SK-N-MC (cell line): ENCODE measurements around the gene DVL3.
A peak's percentile ranks its signal among the peaks of the same experiment; 100 is the strongest.
"Not testable (repeated sequence)": the region's sequence is repeated elsewhere in the genome, so short reads cannot be mapped to it uniquely, and the experiment has no call there.

Source experiments
- DNase-seq: peaks from one replicate; pipeline ENCODE4 v3.0.0-alpha.2; 2011; ENCODE audit warnings: low read depth, low spot score
- H3K27ac ChIP-seq: fragments of 200-600 bp; sonication (generic); 2 replicates; pipeline ENCODE4 v1.5.1; 2016; ENCODE audit warnings: mixed run types
- H3K36me3 ChIP-seq: fragments of 200-600 bp; sonication (generic); 2 replicates; pipeline ENCODE4 v1.6.1; 2017; ENCODE audit warnings: antibody characterized with exemption, low read length, mixed read lengths; ENCODE audit not compliant: insufficient read depth
- H3K4me3 ChIP-seq: fragments of 200-600 bp; sonication (generic); 2 replicates; pipeline ENCODE4 v1.5.1; 2016
- H3K9ac ChIP-seq: fragments of 200-600 bp; sonication (generic); 2 replicates; pipeline ENCODE4 v1.8.0; 2017; ENCODE audit warnings: mixed run types, mixed read lengths; ENCODE audit not compliant: insufficient read length
- H3K9me3 ChIP-seq: fragments of 200-600 bp; sonication (generic); 2 replicates; pipeline ENCODE4 v1.6.1; 2017; ENCODE audit warnings: low read depth, mild to moderate bottlenecking, antibody characterized with exemption, low read length, moderate library complexity, mixed read lengths
- EZH2 ChIP-seq: fragments of 200-600 bp; sonication (generic); IDR thresholded peaks from one replicate; pipeline ENCODE4 v1.6.1; 2017; ENCODE audit warnings: antibody characterized with exemption
- FOXP2 ChIP-seq: optimal IDR thresholded peaks from 2 replicates; pipeline ENCODE3; 2011; ENCODE audit warnings: mild to moderate bottlenecking, moderate library complexity; ENCODE audit not compliant: insufficient read depth; ENCODE audit errors: extremely low read length, control extremely low read depth
- POLR2AphosphoS5 ChIP-seq: IDR thresholded peaks from 2 replicates; pipeline ENCODE4 v1.6.1; 2012; ENCODE audit warnings: mild to moderate bottlenecking, low read depth, low read length, borderline replicate concordance

Gene DVL3

GRCh38 chr3:184154885-184155643, at the start of gene DVL3:
DVL3 (plus strand) TSS chr3:184155377; CDS start chr3:184155636, 259 bp downstream.
- DNase-seq = no peak
- H3K9ac ChIP-seq = peak within 1 kb of the TSS; percentile 95
- no peaks in the 10 kb centered on the region for H3K9me3 ChIP-seq
- H3K36me3 ChIP-seq = 0 out of 2 replicates have a peak, but pooled peaks cover 3% of the 10 kb centered on the region
- peak within 1 kb of the TSS; percentile 67 for H3K27ac ChIP-seq
- H3K4me3 ChIP-seq = peak within 1 kb of the TSS; percentile 100
- TF ChIP-seq EZH2 = no peak
- TF ChIP-seq POLR2AphosphoS5 = peak; percentile 49; the same call in 1 of the 2 replicates
- TF ChIP-seq FOXP2 = no peak

DNA sequence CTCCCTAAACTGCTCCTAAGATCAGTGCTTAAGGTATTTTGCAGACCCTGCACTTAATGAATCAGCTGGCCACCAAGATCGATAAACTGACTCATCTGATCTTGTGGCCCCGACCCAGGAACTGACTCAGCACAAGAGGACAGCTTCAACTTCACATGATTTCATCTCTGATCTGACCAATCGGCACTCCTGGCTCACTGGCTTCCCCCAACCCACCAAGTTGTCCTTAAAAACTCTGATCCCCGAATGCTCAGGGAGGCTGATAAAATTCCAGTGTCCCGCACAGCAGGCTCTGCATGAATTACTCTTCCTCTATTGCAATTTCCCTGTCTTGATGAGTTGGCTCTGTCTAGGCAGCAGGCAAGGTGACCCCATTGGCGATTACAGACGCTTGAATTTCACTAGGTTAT, 44.9 kb upstream of the DVL3 start:
- H3K4me3 ChIP-seq = 0 out of 2 replicates have a peak overlapping the region, but pooled peaks have one; percentile 4
- H3K27ac ChIP-seq = no peak overlapping the region
- no peaks in the 10 kb centered on the region for H3K36me3 ChIP-seq
- TF ChIP-seq POLR2AphosphoS5 = no peak
- TF ChIP-seq FOXP2 = no peak
- TF ChIP-seq EZH2 = no peak
- no peak for DNase-seq
- H3K9ac ChIP-seq = no peak overlapping the region
- no peaks in the 10 kb centered on the region for H3K9me3 ChIP-seq

DNA sequence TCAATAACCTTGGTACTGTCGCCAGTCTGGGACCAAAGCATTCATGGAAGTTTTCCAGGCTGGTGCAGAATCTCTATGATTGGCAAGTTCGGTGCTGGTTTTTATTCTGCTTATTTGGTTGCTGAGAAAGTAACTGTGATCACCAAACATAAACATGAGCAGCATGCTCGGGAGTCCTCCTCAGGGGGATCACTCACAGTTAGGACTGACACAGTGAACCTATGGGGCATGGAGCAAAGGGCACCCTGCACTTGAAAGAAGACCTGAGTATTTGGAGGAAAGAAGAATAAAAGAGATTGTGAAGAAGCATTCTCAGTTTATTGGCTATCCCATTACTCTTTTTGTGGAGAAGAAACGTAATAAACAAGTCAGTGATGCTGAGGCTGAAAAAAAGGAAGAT, 39.2 kb upstream of the DVL3 start:
- Histone ChIP-seq H3K9ac (no peak overlapping the region), H3K36me3 (no peaks in the 10 kb centered on the region), H3K27ac (no peak overlapping the region), H3K4me3 (no peak overlapping the region), H3K9me3 (no peaks in the 10 kb centered on the region)
- TF ChIP-seq EZH2 = no peak
- no peak for TF ChIP-seq POLR2AphosphoS5
- no peak for TF ChIP-seq FOXP2
- DNase-seq = no peak

DNA sequence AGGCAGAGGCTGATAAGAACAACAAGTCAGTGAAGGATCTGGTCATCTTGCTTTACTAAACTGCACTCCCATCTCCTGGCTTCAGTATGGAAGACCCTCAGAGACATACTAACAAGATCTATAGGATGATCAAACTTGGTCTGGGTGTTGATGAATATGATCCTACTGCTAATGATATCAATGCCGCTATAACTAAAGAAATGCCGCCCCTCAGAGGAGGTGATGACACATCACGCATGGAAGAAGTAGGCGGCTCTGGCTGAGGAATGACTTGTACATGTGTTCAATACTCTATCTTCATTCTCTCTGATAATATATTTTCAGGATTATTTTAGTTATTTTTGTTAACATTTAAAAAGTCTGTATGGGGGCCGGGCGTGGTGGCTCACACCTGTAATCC, 37.5 kb upstream of the DVL3 start:
- DNase-seq = no peak
- TF ChIP-seq FOXP2 (no peak), POLR2AphosphoS5 (no peak), EZH2 (no peak)
- Histone ChIP-seq H3K9me3 (no peaks in the 10 kb centered on the region), H3K4me3 (no peak overlapping the region), H3K27ac (no peak overlapping the region), H3K9ac (no peak overlapping the region), H3K36me3 (no peaks in the 10 kb centered on the region)

GRCh38 chr3:184121031-184121430, 34.1 kb upstream of the DVL3 start:
- not testable (repeated sequence) for DNase-seq, H3K9me3 ChIP-seq, H3K36me3 ChIP-seq, H3K4me3 ChIP-seq, H3K9ac ChIP-seq
- 0 out of 2 replicates have a peak overlapping the region, but pooled peaks have one; percentile 69 for H3K27ac ChIP-seq

- no peak for DNase-seq
- H3K9ac ChIP-seq = peak overlapping the region; percentile 46
- no peak overlapping the region for H3K4me3 ChIP-seq
- H3K27ac ChIP-seq = peak overlapping the region; percentile 37; the same call in 1 of the 2 replicates
- H3K36me3 ChIP-seq = no peaks in the 10 kb centered on the region
- TF ChIP-seq EZH2 (no peak), FOXP2 (no peak), POLR2AphosphoS5 (no peak)
- no peaks in the 10 kb centered on the region for H3K9me3 ChIP-seq
Observed at GRCh38 chr3:184126006-184126405, 29.2 kb upstream of the DVL3 start.

DNA sequence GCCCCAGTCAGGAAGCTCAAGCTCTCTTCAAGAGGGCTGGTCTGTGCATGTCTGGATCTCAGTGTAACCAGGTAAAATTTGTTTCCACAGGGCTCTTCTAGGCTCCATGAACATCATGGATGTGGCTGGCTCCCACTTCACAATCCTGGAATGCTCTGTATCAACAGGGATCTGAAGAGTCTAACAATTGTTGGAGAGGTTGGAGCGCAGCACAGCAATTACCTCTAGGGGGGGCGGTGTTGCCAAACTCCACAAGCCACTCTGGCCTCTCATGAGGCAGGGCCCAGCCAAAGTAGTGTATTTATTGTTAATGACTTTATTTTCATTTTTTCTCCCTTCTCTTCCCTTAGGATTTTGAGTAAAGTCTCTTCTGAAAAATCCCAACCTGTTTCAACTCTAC, 26.2 kb upstream of the DVL3 start:
- H3K9me3 ChIP-seq = no peaks in the 10 kb centered on the region
- no peak for DNase-seq
- H3K36me3 ChIP-seq = no peaks in the 10 kb centered on the region
- no peak overlapping the region for H3K9ac ChIP-seq
- TF ChIP-seq EZH2 (no peak), FOXP2 (no peak)
- H3K4me3 ChIP-seq = no peak overlapping the region
- no peak overlapping the region for H3K27ac ChIP-seq

GRCh38 chr3:184132945-184133344, 22.2 kb upstream of the DVL3 start:
- Histone ChIP-seq H3K9ac (no peak overlapping the region), H3K4me3 (peak overlapping the region; percentile 88; the same call in 1 of the 2 replicates), H3K36me3 (peaks cover 14% of the 10 kb centered on the region), H3K27ac (0 out of 2 replicates have a peak overlapping the region, but pooled peaks have one; percentile 7), H3K9me3 (no peaks in the 10 kb centered on the region)
- DNase-seq = no peak
- TF ChIP-seq FOXP2 (no peak), EZH2 (no peak), POLR2AphosphoS5 (no peak)
